ENCODE data around the gene ALOX15.
"Not testable (repeated sequence)": the region's sequence is repeated elsewhere in the genome, so short reads cannot be mapped to it uniquely, and the experiment has no call there.

Gene ALOX15

GRCh38 chr17:4596636-4597380, 44.7 kb downstream of the ALOX15 start:
- Histone ChIP-seq H3K9me3 (ENCODE audit: control insufficient read depth, low read length) (no peaks in the 10 kb centered on the region), H3K27me3 (replicated peaks; ENCODE audit: control insufficient read depth, insufficient read depth, low read length, poor library complexity, severe bottlenecking) (peaks cover 3% of the 10 kb centered on the region), H3K4me3 (ENCODE audit: insufficient read depth, low read depth, low read length, poor library complexity, severe bottlenecking) (no peak overlapping the region), H3K36me3 (ENCODE audit: control insufficient read depth, insufficient read depth, low read length) (no peaks in the 10 kb centered on the region), H3K27ac (ENCODE audit: insufficient read depth, low read length, poor library complexity, severe bottlenecking) (no peak overlapping the region), H3K4me1 (ENCODE audit: control insufficient read depth, insufficient read depth, low read length, poor library complexity, severe bottlenecking) (no peaks in the 10 kb centered on the region)
- no peak for DNase-seq

- not testable (repeated sequence) for H3K36me3 ChIP-seq (ENCODE audit: control insufficient read depth, insufficient read depth, low read length); DNase-seq; H3K4me3 ChIP-seq (ENCODE audit: insufficient read depth, low read depth, low read length, poor library complexity, severe bottlenecking); H3K27me3 ChIP-seq (replicated peaks; ENCODE audit: control insufficient read depth, insufficient read depth, low read length, poor library complexity, severe bottlenecking); H3K9me3 ChIP-seq (ENCODE audit: control insufficient read depth, low read length); H3K4me1 ChIP-seq (ENCODE audit: control insufficient read depth, insufficient read depth, low read length, poor library complexity, severe bottlenecking); H3K27ac ChIP-seq (ENCODE audit: insufficient read depth, low read length, poor library complexity, severe bottlenecking)
Measured at GRCh38 chr17:4595685-4596342, 45.7 kb downstream of the ALOX15 start.

GRCh38 chr17:4594931-4595684, 46.4 kb downstream of the ALOX15 start:
- no peaks in the 10 kb centered on the region for H3K36me3 ChIP-seq (ENCODE audit: control insufficient read depth, insufficient read depth, low read length)
- peaks cover 3% of the 10 kb centered on the region for H3K27me3 ChIP-seq (replicated peaks; ENCODE audit: control insufficient read depth, insufficient read depth, low read length, poor library complexity, severe bottlenecking)
- no peak overlapping the region for H3K4me3 ChIP-seq (ENCODE audit: insufficient read depth, low read depth, low read length, poor library complexity, severe bottlenecking)
- DNase-seq: no peak
- H3K9me3 ChIP-seq (ENCODE audit: control insufficient read depth, low read length): no peaks in the 10 kb centered on the region
- no peaks in the 10 kb centered on the region for H3K4me1 ChIP-seq (ENCODE audit: control insufficient read depth, insufficient read depth, low read length, poor library complexity, severe bottlenecking)
- no peak overlapping the region for H3K27ac ChIP-seq (ENCODE audit: insufficient read depth, low read length, poor library complexity, severe bottlenecking)

- no peaks in the 10 kb centered on the region for H3K36me3 ChIP-seq (ENCODE audit: control insufficient read depth, insufficient read depth, low read length)
- no peak overlapping the region for H3K4me3 ChIP-seq (ENCODE audit: insufficient read depth, low read depth, low read length, poor library complexity, severe bottlenecking)
- no peak overlapping the region for H3K27ac ChIP-seq (ENCODE audit: insufficient read depth, low read length, poor library complexity, severe bottlenecking)
- no peak for DNase-seq
- no peaks in the 10 kb centered on the region for H3K4me1 ChIP-seq (ENCODE audit: control insufficient read depth, insufficient read depth, low read length, poor library complexity, severe bottlenecking)
- peaks cover 3% of the 10 kb centered on the region for H3K27me3 ChIP-seq (replicated peaks; ENCODE audit: control insufficient read depth, insufficient read depth, low read length, poor library complexity, severe bottlenecking)
- no peaks in the 10 kb centered on the region for H3K9me3 ChIP-seq (ENCODE audit: control insufficient read depth, low read length)
Measured at GRCh38 chr17:4594406-4594805, 47.1 kb downstream of the ALOX15 start.

- Histone ChIP-seq H3K27ac (ENCODE audit: insufficient read depth, low read length, poor library complexity, severe bottlenecking) (no peak overlapping the region), H3K4me1 (ENCODE audit: control insufficient read depth, insufficient read depth, low read length, poor library complexity, severe bottlenecking) (no peaks in the 10 kb centered on the region), H3K4me3 (ENCODE audit: insufficient read depth, low read depth, low read length, poor library complexity, severe bottlenecking) (no peak overlapping the region), H3K36me3 (ENCODE audit: control insufficient read depth, insufficient read depth, low read length) (no peaks in the 10 kb centered on the region), H3K9me3 (ENCODE audit: control insufficient read depth, low read length) (no peaks in the 10 kb centered on the region), H3K27me3 (replicated peaks; ENCODE audit: control insufficient read depth, insufficient read depth, low read length, poor library complexity, severe bottlenecking) (no peaks in the 10 kb centered on the region)
- DNase-seq: no peak
Measured at GRCh38 chr17:4593021-4593421, 48.5 kb downstream of the ALOX15 start.

- no peak for DNase-seq
- Histone ChIP-seq H3K4me3 (ENCODE audit: insufficient read depth, low read depth, low read length, poor library complexity, severe bottlenecking) (no peak overlapping the region), H3K9me3 (ENCODE audit: control insufficient read depth, low read length) (no peaks in the 10 kb centered on the region), H3K27ac (ENCODE audit: insufficient read depth, low read length, poor library complexity, severe bottlenecking) (no peak overlapping the region), H3K36me3 (ENCODE audit: control insufficient read depth, insufficient read depth, low read length) (no peaks in the 10 kb centered on the region), H3K27me3 (replicated peaks; ENCODE audit: control insufficient read depth, insufficient read depth, low read length, poor library complexity, severe bottlenecking) (no peaks in the 10 kb centered on the region), H3K4me1 (ENCODE audit: control insufficient read depth, insufficient read depth, low read length, poor library complexity, severe bottlenecking) (no peaks in the 10 kb centered on the region)
Measured at GRCh38 chr17:4592240-4593005, 49.1 kb downstream of the ALOX15 start.

GRCh38 chr17:4591529-4591928, 49.9 kb downstream of the ALOX15 start:
- Histone ChIP-seq H3K4me3 (ENCODE audit: insufficient read depth, low read depth, low read length, poor library complexity, severe bottlenecking) (no peak overlapping the region), H3K27me3 (replicated peaks; ENCODE audit: control insufficient read depth, insufficient read depth, low read length, poor library complexity, severe bottlenecking) (no peaks in the 10 kb centered on the region), H3K36me3 (ENCODE audit: control insufficient read depth, insufficient read depth, low read length) (no peaks in the 10 kb centered on the region), H3K27ac (ENCODE audit: insufficient read depth, low read length, poor library complexity, severe bottlenecking) (no peak overlapping the region), H3K4me1 (ENCODE audit: control insufficient read depth, insufficient read depth, low read length, poor library complexity, severe bottlenecking) (no peaks in the 10 kb centered on the region), H3K9me3 (ENCODE audit: control insufficient read depth, low read length) (no peaks in the 10 kb centered on the region)
- no peak for DNase-seq

- Histone ChIP-seq H3K9me3 (ENCODE audit: control insufficient read depth, low read length) (no peaks in the 10 kb centered on the region), H3K4me1 (ENCODE audit: control insufficient read depth, insufficient read depth, low read length, poor library complexity, severe bottlenecking) (no peaks in the 10 kb centered on the region), H3K27me3 (replicated peaks; ENCODE audit: control insufficient read depth, insufficient read depth, low read length, poor library complexity, severe bottlenecking) (no peaks in the 10 kb centered on the region), H3K36me3 (ENCODE audit: control insufficient read depth, insufficient read depth, low read length) (no peaks in the 10 kb centered on the region), H3K27ac (ENCODE audit: insufficient read depth, low read length, poor library complexity, severe bottlenecking) (no peak overlapping the region), H3K4me3 (ENCODE audit: insufficient read depth, low read depth, low read length, poor library complexity, severe bottlenecking) (no peak overlapping the region)
- no peak for DNase-seq
Measured at GRCh38 chr17:4590981-4591453, 50.5 kb downstream of the ALOX15 start.

- not testable (repeated sequence) for H3K36me3 ChIP-seq (ENCODE audit: control insufficient read depth, insufficient read depth, low read length); H3K4me3 ChIP-seq (ENCODE audit: insufficient read depth, low read depth, low read length, poor library complexity, severe bottlenecking); H3K4me1 ChIP-seq (ENCODE audit: control insufficient read depth, insufficient read depth, low read length, poor library complexity, severe bottlenecking); H3K27me3 ChIP-seq (replicated peaks; ENCODE audit: control insufficient read depth, insufficient read depth, low read length, poor library complexity, severe bottlenecking); DNase-seq; H3K9me3 ChIP-seq (ENCODE audit: control insufficient read depth, low read length); H3K27ac ChIP-seq (ENCODE audit: insufficient read depth, low read length, poor library complexity, severe bottlenecking)
Measured at GRCh38 chr17:4590042-4590441, 51.4 kb downstream of the ALOX15 start.

All from effector memory CD4-positive, alpha-beta T cell (primary cell).